ENCODE results near the gene LSM12. TPM values are rescaled to one million over a fixed set of nuclear protein-coding genes. Genes with fewer than 3 reads are reported as not detected.
A peak's percentile ranks its signal among the peaks of the same experiment; 100 is the strongest.

LSM12 gene
- total RNA-seq (10 to 100 TPM; 21.6 to 43.1 (median 39.4) TPM), polyA plus RNA-seq (10 to 100 TPM; 18.9 to 30.4 (median 22.4) TPM)
- long read RNA-seq, donor 1, transcript LSM12-201 (5 exons, 2,308 nt) = major isoform, 19 of 20 reads
- long read RNA-seq, donor 1, partial matches to known transcripts = 0 of 20 reads
- long read RNA-seq, donor 1, other reads (novel, unspliced or antisense) = 0 of 20 reads
- long read RNA-seq, donor 2, transcript LSM12-201 (5 exons, 2,308 nt) = major isoform, 15 of 39 reads
- long read RNA-seq, donor 2, partial matches to known transcripts = 24 of 39 reads
- long read RNA-seq, donor 2, other reads (novel, unspliced or antisense) = 0 of 39 reads

GRCh38 chr17:44066204-44066930 lies at the start of gene LSM12:
Gene LSM12 (minus strand): TSS chr17:44066671. CDS start chr17:44066587, 84 bp downstream.
- H3K4me3 ChIP-seq = peak within 1 kb of the TSS; percentile 52 to 79 (median 68)
- peaks cover 0 to 32% (median 19%) of the 10 kb centered on the region in 6 donors for H3K36me3 ChIP-seq
- H3K27me3 ChIP-seq (replicated peaks in 1 of 7) = no peaks in the 10 kb centered on the region
- WGBS, 5 donors = 0 to 1% (median 1%) methylated on average over 49 to 65 of the region's 65 CpGs
- peaks cover 16 to 84% (median 54%) of the 10 kb centered on the region in 6 donors for H3K4me1 ChIP-seq
- peak within 1 kb of the TSS; percentile 68 to 96 (median 94) for H3K27ac ChIP-seq
- peak; percentile 97 for DNase-seq
- intact Hi-C loops (cut with DNase I; ENCODE audit: low total_unique reads) = no loop called here
- TF ChIP-seq POLR2A (IDR thresholded peaks at IDR 0.05) (no peak), POLR2AphosphoS5 (IDR thresholded peaks at IDR 0.05) (peak; percentile 76 to 85 (median 85))
- H3K9me3 ChIP-seq = no peaks in the 10 kb centered on the region

- peaks cover 0 to 55% (median 15%) of the 10 kb centered on the region in 6 donors for H3K36me3 ChIP-seq
- no peaks in the 10 kb centered on the region for H3K9me3 ChIP-seq
- WGBS, 5 donors = 57 to 74% (median 72%) methylated on average over 10 to 11 of the region's 11 CpGs
- TF ChIP-seq POLR2A (IDR thresholded peaks at IDR 0.05) = no peak
- TF ChIP-seq POLR2AphosphoS5 (IDR thresholded peaks at IDR 0.05) = peak in 2 of 3 donors; percentile 28 to 32
- peak in 10 of 11 experiments; percentile 37 to 78 (median 68) for TF ChIP-seq CTCF (IDR thresholded peaks at IDR 0.05 in 8 of 11, conservative IDR thresholded peaks at IDR 0.05 in 3 of 11)
- DNase-seq = no peak
- no peak overlapping the region for H3K4me3 ChIP-seq
- peak overlapping the region in 3 of 8 donors; percentile 23 to 81 (median 78) for H3K27ac ChIP-seq
- H3K27me3 ChIP-seq (replicated peaks in 1 of 7) = no peaks in the 10 kb centered on the region
- peaks cover 33 to 100% (median 69%) of the 10 kb centered on the region in 6 donors for H3K4me1 ChIP-seq
- intact Hi-C loops (cut with DNase I; ENCODE audit: low total_unique reads) = no loop called here
Observed at GRCh38 chr17:44115585-44116415, 49.3 kb upstream of the LSM12 start.

- TF ChIP-seq POLR2AphosphoS5 (IDR thresholded peaks at IDR 0.05) (peak in 1 of 3 donors; percentile 4), POLR2A (IDR thresholded peaks at IDR 0.05) (no peak), CTCF (IDR thresholded peaks at IDR 0.05 in 8 of 11, conservative IDR thresholded peaks at IDR 0.05 in 3 of 11) (no peak)
- Histone ChIP-seq H3K36me3 (peaks cover 0 to 58% (median 15%) of the 10 kb centered on the region in 6 donors), H3K27me3 (replicated peaks in 1 of 7) (no peaks in the 10 kb centered on the region), H3K27ac (peak overlapping the region in 6 of 8 donors; percentile 31 to 81 (median 42)), H3K4me1 (peaks cover 49 to 100% (median 75%) of the 10 kb centered on the region in 6 donors), H3K4me3 (no peak overlapping the region), H3K9me3 (no peaks in the 10 kb centered on the region)
- intact Hi-C loops (cut with DNase I; ENCODE audit: low total_unique reads) = no loop called here
- DNase-seq = no peak
- 74 to 88% (median 84%) methylated on average over 9 of the region's 9 CpGs for WGBS, 5 donors
Observed at GRCh38 chr17:44113868-44114840, 47.7 kb upstream of the LSM12 start.

All from spleen (tissue), 13 donors.